ENCODE results near the gene HFM1. TPM values are rescaled to one million over a fixed set of nuclear protein-coding genes. Genes with fewer than 3 reads are reported as not detected.
"Not testable (repeated sequence)": the region's sequence is repeated elsewhere in the genome, so short reads cannot be mapped to it uniquely, and the experiment has no call there.

Gene HFM1, protein sequence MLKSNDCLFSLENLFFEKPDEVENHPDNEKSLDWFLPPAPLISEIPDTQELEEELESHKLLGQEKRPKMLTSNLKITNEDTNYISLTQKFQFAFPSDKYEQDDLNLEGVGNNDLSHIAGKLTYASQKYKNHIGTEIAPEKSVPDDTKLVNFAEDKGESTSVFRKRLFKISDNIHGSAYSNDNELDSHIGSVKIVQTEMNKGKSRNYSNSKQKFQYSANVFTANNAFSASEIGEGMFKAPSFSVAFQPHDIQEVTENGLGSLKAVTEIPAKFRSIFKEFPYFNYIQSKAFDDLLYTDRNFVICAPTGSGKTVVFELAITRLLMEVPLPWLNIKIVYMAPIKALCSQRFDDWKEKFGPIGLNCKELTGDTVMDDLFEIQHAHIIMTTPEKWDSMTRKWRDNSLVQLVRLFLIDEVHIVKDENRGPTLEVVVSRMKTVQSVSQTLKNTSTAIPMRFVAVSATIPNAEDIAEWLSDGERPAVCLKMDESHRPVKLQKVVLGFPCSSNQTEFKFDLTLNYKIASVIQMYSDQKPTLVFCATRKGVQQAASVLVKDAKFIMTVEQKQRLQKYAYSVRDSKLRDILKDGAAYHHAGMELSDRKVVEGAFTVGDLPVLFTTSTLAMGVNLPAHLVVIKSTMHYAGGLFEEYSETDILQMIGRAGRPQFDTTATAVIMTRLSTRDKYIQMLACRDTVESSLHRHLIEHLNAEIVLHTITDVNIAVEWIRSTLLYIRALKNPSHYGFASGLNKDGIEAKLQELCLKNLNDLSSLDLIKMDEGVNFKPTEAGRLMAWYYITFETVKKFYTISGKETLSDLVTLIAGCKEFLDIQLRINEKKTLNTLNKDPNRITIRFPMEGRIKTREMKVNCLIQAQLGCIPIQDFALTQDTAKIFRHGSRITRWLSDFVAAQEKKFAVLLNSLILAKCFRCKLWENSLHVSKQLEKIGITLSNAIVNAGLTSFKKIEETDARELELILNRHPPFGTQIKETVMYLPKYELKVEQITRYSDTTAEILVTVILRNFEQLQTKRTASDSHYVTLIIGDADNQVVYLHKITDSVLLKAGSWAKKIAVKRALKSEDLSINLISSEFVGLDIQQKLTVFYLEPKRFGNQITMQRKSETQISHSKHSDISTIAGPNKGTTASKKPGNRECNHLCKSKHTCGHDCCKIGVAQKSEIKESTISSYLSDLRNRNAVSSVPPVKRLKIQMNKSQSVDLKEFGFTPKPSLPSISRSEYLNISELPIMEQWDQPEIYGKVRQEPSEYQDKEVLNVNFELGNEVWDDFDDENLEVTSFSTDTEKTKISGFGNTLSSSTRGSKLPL (N-terminal part only)
- not detected in 2 replicates for total RNA-seq (2014; rRNA removed; shearing (Covaris generic))

DNA sequence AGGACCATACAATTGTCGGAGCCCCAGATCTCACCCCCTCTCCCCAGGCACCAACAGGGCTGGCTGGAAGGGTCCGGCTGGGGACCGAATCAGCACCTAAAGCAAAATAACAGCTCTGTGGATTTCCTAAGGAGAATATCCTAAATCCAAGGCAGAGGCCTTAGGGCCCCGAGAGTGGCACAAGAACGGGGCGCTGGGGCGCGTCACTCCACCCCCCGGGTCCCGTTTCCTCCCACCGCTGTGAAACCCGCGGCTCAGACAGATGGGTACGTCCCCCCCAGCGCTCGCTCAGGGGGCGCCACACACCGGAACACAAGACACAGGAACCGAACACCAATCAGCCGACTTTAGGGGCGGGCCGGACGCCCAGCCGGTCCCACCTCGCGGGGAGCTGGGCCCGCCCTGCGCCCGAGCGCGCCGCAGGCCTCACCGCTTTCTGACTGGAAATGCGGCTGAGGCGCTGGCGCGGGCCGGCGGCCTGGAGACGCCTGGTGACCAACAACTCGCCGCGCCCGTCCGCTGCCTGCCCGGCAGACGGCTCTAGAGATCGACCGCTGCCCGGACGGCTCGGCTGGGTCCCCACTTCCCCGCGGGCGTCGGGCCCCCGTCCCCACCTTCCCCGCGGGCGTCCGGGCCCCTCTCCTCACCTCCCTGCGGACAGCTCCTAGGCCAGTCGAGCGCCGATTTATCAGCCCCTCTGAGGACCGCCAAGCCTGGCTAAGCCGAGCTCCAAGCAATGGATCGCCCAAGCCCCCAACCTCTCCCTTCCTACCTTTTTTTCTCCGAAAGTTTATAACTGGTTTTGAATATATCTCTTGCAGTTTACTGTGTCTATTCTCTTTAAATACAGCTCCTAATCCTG, at the start of gene HFM1:
Gene HFM1, minus strand, starts transcription at position 687 of the 862 bp plus-strand sequence. CDS start 3,755 bp downstream, outside the sequence.
- DNase-seq (ENCODE audit: low spot score) = no peak

DNA sequence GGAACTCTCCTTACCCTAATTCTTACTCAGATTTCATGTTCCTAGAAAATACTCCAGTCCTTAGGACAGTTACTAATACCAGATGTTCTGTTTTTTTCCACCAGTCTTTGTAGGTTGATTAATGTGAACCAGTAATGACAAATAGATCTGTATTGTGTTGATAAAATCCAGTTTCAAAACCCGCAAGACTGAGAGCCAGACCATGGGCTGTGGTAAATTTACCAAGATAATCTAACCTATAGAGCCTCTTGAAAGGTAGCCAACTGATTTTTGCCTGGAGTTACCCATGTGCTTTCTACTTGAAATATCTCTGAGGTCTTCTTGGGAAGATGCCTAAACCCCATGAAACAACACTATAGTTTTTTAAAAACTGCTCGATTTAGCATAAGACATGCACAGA, 49.5 kb upstream of the HFM1 start:
- no peak for DNase-seq (ENCODE audit: low spot score)

DNA sequence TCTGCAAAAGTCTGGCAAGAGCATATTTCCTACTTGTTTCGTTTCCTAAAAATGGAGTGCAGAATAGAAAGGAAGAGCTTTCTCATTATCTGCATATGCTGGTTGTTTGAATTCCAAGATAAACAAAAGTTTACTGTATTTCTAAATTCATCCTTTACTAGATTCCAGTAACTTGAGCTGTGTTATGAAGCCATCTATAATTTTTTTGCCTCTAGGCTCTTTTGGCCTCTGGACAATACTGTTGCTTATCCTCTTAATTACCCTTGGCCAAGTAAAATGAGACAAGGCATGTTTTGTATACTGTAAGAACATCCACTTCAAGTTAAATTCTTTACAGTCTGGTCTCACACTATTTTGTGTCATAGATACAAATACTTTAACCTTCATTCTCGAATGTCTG, 45.6 kb upstream of the HFM1 start:
- DNase-seq (ENCODE audit: low spot score) = no peak

DNA sequence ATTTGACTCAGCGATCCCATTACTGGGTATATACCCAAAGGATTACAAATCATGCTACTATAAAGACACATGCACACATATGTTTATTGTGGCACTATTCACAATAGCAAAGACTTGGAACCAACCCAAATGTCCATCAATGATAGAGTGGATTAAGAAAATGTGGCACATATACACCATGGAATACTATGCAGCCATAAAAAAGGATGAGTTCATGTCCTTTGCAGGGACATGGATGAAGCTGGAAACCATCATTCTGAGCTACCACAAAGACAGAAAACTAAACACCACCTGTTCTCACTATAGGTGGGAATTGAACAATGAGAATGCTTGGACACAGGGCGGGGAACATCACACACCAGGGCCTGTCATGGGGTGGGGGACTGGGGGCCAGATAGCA, 43.1 kb upstream of the HFM1 start:
- DNase-seq (ENCODE audit: low spot score) = not testable (repeated sequence)

DNA sequence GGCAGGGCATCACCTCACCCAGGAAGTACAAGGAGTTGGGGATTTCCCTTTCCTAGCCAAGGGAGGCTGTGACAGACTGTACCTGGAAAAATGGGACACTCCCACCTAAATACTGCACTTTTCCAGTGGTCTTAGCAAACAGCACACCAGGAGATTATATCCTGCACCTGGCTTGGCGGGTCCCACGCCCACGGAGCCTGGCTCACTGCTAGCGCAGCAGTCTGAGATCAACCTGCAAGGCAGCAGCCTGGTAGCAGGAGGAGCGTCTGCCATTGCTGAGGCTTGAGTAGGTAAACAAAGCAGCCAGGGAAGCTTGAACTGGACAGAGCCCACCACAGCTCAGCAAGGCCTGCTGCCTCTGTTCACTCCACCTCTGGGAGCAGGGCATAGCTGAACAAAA, 37.3 kb upstream of the HFM1 start:
- not testable (repeated sequence) for DNase-seq (ENCODE audit: low spot score)

DNA sequence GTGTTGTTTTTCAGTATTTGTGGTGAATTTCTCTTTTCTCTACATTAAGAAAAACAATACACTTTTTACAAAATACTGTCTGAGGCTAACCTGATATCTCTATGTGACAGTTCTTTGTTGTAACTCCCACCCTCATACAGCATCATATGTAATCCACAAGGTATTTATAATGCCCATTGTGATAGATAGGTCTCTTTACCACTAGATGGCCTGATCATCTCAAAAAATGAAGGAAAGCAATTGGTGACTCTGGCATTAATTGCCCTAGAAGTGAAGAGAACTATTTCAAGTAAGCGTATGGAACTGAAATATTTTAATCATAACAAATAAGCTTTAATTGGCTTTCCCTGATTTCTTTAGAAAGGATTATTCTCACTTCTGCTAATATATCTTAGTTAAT, 36.2 kb upstream of the HFM1 start:
- peak; percentile 34 for DNase-seq (ENCODE audit: low spot score)

DNA sequence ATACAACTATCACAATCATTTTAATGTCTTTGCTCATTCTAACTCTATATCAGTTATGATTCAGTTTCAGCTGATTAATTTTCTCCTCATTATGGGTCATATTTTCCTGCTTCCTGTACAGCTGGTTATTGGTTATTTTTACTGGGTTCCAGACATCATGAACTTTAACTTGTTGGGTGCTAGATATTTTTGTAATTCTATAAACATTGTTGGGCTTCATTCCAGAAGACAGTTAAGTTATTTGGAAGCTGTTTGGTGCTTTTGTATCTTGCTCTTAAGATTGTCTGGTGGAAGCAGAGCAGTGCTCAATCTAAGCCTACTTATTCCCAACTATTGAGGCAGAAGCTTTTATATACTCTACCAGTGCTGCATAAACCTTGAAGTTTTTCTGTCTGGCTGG, 34.4 kb upstream of the HFM1 start:
- no peak for DNase-seq (ENCODE audit: low spot score)

DNA sequence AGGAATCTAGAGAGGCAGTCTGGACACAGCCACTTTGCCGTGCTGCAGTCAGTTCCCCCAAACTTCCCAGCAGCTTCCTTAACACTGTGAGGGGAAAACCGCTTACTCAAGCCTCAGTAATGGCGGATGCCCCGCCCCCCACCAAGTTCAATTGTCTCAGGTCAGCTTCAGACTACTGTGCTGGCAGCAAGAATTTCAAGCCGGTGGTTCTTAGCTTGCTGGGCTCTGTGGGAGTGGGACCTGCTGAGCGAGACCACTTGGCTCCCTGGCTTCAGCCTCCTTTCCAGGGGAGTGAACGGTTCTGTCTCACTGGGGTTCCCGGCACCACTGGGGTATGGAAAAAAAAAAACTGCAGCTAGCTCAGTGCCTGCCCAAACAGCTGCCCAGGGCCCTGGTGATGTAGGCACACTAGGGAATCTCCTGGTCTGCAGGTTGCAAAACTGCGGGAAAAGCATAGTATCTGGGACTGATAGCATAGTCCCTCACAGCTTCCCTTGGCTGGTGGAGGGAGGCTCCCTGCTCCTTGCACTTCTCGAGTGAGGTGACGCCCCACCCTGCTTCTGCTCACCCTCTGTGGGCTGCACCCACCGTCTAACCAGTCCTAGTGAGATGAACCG, 23.7 kb upstream of the HFM1 start:
- no peak for DNase-seq (ENCODE audit: low spot score)

DNA sequence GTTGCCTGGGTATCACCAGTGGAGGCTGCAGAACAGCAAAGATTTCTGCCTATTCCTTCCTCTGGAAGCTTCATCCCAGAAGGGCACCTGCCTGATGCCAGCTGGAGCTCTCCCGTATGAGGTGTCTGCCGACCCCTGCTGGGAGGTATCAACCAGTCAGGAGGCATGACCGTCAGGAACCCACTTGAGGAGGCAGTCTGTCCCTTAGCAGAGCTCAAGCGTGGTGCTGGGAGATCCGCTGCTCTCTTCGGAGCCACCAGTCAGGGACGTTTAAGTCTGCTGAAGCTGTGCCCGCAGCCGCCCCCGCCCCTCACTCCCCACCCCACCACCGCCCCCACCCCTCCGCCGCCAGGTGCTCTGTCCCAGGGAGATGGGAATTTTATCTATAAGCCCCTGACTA, 23.1 kb upstream of the HFM1 start:
- DNase-seq (ENCODE audit: low spot score) = no peak

DNA sequence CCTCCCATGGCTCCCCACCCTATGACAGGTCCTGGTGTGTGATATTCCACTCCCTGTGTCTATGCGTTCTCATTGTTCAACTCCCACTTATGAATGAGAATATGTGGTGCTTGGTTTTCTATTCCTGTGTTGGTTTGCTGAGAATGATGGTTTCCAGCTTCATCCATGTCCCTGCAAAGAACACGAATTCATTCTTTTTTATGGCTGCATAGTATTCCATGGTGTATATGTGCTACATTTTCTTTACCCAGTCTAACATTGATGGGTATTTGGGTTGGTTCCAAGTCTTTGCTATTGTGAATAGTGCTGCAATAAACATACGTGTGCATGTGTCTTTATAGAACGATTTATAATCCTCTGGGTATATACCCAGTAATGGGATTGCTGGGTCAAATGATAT, 17.9 kb upstream of the HFM1 start:
- not testable (repeated sequence) for DNase-seq (ENCODE audit: low spot score)

DNA sequence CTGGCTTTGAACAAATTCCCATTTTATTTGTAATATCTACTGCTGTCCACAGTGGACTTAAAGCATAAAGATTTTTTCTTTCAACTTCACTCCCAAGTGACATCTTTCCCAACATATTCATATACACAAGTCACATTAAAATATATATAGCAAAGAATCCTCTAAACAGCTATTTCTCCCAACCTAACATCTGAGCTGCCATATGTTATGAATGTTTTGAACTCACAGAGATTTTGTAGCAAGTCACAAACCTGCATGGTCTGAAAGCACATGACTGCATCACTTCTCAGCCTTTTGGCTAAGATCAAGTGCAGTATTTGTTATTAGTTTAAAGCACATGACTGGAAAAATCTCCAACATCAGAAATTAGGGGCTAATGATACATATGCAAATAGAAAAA, 7.7 kb upstream of the HFM1 start:
- DNase-seq (ENCODE audit: low spot score) = no peak

DNA sequence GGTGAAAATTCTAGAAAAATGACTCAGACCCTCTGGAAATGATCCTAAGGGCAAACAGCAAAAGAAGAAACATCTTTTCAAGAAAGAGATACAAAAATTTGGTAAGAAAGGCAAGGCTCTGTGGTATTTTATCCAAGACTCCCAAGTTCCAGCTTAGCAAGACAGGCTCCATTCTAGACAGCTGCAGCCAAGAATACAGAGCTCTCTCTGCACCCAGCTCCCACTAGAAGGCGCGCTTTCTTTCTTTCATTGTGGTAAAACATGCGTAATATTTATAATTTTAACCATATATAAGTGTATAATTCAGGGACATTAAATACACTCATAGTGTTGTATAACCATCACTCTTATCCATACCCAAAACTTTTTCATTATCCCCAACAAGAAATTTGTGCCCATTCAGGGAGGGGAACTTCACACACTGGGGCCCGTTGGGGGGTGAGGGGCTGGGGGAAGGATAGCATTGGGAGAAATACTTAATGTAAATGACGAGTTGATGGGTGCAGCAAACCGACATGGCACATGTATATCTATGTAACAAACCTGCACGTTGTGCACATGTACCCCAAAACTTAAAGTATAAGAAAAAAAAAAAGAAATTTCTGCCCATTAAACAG, 2.2 kb upstream of the HFM1 start:
- DNase-seq (ENCODE audit: low spot score) = peak; percentile 3

DNA sequence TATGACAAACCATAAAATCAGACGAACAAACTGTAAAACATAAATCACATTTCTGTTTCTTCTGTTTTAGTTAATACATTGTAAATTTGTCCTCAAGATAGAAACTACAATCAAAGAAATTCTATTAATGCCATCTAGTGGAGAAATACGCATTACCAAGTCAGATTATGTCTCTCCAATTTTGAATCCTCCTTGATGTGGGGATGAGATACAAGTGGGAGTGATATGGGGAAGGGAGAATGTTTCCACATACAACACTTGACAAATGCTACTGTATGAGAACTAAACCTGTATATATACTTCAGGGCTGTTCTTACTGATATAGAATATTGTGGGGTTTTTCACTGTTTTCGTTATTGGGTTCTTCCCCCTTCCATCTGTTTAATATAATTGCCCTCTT, 2.6 kb downstream of the HFM1 start:
- DNase-seq (ENCODE audit: low spot score) = peak; percentile 37

DNA sequence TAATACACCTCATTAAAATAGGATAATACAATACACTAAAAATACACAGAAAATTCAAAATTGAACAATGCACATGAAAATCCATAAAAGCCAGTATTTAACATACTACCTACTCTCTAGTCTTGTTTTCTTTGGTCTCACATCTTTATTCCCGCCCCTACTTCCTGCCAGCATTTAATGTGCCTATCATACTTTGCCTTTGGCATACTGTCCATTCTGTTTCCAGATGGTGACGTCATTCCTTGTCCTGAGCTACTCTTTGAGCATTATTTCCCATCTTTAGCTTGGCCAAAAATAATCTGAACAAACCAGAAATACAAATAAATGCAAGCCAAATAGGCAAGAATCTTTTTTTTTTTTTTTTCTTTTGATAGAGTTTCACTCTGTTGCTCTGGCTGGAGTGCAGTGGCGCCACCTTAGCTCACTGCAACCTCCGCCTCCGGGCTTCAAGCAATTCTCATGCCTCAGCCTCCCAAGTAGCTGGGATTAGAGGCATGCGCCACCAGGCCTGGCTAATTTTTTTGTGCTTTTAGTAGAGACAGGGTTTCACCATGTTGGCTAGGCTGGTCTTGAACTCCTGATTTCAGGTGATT, 4.4 kb downstream of the HFM1 start:
- no peak for DNase-seq (ENCODE audit: low spot score)

DNA sequence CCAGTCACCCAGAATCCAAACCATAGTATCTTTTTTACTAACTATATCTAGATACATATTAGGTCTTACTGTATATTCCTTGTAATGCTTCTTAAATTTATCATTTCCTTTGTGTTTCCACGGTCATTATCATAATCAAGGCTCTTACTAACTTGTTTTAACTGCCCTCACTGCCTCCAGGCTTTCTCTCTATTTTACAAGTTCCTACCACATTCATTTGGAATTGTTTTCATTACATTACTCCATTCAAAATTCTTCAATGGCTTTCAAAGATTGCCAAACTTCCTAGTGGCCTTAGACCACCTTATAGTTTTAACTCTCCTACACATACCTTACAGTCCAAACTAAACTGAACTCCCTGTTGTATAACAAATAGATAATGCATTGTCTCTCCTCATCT, 6.3 kb downstream of the HFM1 start:
- no peak for DNase-seq (ENCODE audit: low spot score)

DNA sequence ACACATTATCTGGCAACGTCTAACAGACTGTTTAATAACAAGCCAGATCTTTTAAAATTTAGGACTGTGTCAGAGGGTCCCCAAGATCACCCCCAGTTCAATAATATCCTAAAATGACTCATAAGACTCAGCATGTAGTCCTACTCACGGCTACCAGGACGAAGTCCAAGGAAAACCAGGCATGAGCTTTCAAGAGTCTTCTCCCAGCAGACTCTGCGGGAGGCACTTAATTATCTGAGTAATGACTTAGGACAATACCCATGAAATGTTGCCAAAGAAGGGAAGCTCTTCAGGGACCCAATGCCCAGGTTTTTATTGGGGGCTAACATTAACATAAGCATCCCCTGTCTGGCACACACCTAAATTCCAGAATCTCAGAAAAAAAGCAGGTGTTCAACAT, 7.0 kb downstream of the HFM1 start:
- DNase-seq (ENCODE audit: low spot score) = no peak

DNA sequence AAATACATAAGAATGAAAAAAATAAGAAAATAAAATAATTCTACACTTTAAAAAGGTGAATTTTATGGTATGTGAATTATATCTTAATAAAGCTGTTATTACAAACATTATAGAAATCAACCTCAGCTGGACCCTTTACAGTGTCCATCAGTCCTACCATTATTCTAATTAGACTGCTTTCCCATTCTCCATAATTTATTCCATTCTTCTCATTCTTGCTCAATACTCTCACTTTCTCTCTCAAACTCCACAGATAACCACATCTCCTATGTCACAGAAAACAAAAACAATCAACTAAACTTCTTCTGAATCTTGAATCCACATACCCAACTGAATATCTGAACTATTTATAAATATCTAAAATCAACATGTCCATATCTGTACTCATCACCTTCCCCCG, 11.6 kb downstream of the HFM1 start:
- DNase-seq (ENCODE audit: low spot score) = no peak

DNA sequence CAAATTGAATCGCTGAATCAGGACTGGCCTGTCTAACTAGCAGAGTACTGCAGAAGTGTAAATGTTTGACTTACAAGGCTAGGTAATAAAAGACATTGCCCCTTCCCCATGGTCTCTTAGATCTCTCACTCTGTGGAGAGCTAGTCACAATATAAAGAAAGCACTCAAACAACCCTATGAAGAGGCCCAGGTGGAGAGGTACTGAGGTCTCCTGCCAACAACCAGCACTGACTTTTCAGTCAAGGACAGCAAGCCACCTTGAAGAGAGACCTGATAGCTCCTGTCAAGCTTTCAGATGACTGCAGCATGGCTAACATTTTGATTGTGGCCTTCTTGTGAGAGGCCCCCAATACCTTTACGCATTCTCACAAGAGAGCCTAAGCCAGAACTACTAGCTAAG, 18.5 kb downstream of the HFM1 start:
- DNase-seq (ENCODE audit: low spot score) = no peak

DNA sequence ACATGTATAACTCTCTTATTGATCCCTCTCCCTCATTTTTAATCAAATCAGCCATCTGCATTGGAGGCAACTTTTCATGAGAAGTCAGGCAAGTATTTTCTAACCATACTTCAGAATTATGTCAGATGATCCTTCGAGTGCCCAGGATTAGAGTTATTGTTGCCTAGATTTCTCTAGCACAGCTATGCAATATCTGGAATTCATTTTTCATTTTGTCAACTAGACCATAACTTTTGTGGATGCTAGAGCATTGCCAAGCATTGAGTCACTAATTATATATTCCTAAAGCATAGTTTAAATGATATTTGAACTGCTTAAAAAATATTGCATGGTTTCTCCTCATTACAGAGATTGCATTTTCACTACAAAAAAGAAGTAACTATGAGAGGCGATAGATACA, 21.2 kb downstream of the HFM1 start:
- DNase-seq (ENCODE audit: low spot score) = no peak

DNA sequence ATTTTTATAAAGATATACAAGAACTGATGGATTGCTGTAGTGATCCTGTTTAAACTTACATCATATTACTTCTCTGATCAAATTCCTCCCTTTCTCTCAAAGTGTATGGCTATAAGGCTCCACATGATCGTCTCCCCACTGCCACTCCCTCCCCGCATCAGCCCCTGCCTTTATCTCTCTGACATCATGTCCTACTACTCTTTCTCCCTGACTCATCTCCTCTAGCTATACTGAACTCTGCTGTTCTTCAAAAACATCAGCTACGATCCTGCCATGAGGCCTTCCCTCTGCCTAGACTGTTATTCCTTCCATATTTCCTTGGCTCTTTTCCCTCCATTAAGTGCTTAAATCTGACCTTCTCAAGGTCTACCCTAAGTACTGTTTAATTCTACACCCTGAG, 22.8 kb downstream of the HFM1 start:
- DNase-seq (ENCODE audit: low spot score) = no peak

All from HT-29 (cell line).